Prostate gland (tissue), 2 donors: ENCODE measurements around the gene SHISA8. TPM values are rescaled to one million over a fixed set of nuclear protein-coding genes. Genes with fewer than 3 reads are reported as not detected.

Experiments
- DNase-seq: peaks from one replicate; pipeline ENCODE4 v3.0.0-alpha.2; 2019; ENCODE audit warnings: low spot score
- H3K27ac ChIP-seq, 2 donors: fragments of 200-600 bp; sonication (generic); 2 replicates each; pipeline ENCODE4 v1.5.1; 2017 to 2019
- H3K27me3 ChIP-seq: fragments of 200-600 bp; sonication (generic); replicated peaks from 2 replicates; pipeline ENCODE4 v1.5.1; 2019; ENCODE audit not compliant: insufficient read depth
- H3K36me3 ChIP-seq, 2 donors: fragments of 200-600 bp; sonication (generic); 1 replicate in 1 of 2; 2 replicates in 1 of 2; pipeline versions ENCODE4 v1.5.1 to v1.8.1; 2017 to 2019
- H3K4me1 ChIP-seq: fragments of 200-600 bp; sonication (generic); replicated peaks from 2 replicates; pipeline ENCODE4 v1.5.1; 2019
- H3K4me3 ChIP-seq, 2 donors: fragments of 200-600 bp; sonication (generic); 2 replicates each; pipeline ENCODE4 v1.5.1; 2017 to 2019
- H3K9me3 ChIP-seq: fragments of 200-600 bp; sonication (generic); 2 replicates; pipeline ENCODE4 v1.5.1; 2017
- CTCF ChIP-seq, 4 experiments: fragments of 200-600 bp in 2 of 4; fragments of 450-650 bp in 2 of 4; sonication (generic) in 2 of 4; IDR thresholded peaks; 1 replicate in 3 of 4; 2 replicates in 1 of 4; pipeline ENCODE4 v1.5.1; 2016 to 2019; ENCODE audit warnings: antibody characterized with exemption in 4 of 4, mild to moderate bottlenecking in 2 of 4, moderate library complexity in 2 of 4
- POLR2A ChIP-seq: fragments of 450-650 bp; IDR thresholded peaks from one replicate; pipeline ENCODE4 v1.6.1; 2016; ENCODE audit warnings: antibody characterized with exemption, mild to moderate bottlenecking
- POLR2AphosphoS5 ChIP-seq: sonication (generic); formaldehyde crosslinking; IDR thresholded peaks from one replicate; pipeline ENCODE4 v1.6.1; 2017; ENCODE audit warnings: antibody characterized with exemption
- WGBS: methylation state at CpG from one replicate; pipeline ENCODE4 v1.1.5; 2018; 5-methylcytosine and 5-hydroxymethylcytosine counted together
- intact Hi-C: fragments of 100-400 bp; cut with DNase I; formaldehyde crosslinking; loops from one replicate; pipeline ENCODE4 v1.14.2; 2022
- total RNA-seq, 2 donors: library from RNA; depleted of rRNA; stranded (reverse); fragments of >200 nt; gene quantifications; one replicate each; pipeline ENCODE4 v1.1.0, GENCODE V29; 2016

SHISA8 gene
- total RNA-seq, 2 donors from 2014 or later, result not detected

DNA sequence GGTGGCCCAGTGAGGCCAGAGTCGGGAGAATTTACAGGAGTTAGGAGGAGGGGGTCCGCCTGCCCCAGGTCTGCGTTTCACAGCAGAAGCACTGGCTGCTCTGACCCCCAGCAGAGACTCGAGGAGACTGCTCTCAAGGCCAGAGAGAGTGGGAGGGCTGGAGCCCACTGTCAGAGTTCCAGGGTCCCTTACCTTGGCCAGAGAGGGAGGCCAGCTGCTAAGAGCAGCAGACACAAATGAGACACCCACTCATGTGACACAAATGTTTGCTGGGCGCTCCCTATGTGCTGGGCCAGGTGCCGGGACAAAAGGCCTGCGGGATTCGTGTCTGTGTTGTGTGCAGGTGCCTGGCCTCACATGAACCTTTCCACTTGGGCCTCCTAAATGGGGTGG, 14.5 kb upstream of the SHISA8 start:
- no peaks in the 10 kb centered on the region for H3K27me3 ChIP-seq
- no peak overlapping the region for H3K4me3 ChIP-seq
- H3K27ac ChIP-seq, result no peak overlapping the region
- H3K9me3 ChIP-seq, result no peaks in the 10 kb centered on the region
- H3K36me3 ChIP-seq, result no peaks in the 10 kb centered on the region
- 73% methylated on average over 8 of the region's 8 CpGs for WGBS
- H3K4me1 ChIP-seq, result peaks cover 4% of the 10 kb centered on the region
- intact Hi-C loops, result no loop called here
- no peak for TF ChIP-seq POLR2A
- no peak for TF ChIP-seq POLR2AphosphoS5
- no peak for TF ChIP-seq CTCF (IDR thresholded peaks at IDR 0.05)
- DNase-seq, result no peak

DNA sequence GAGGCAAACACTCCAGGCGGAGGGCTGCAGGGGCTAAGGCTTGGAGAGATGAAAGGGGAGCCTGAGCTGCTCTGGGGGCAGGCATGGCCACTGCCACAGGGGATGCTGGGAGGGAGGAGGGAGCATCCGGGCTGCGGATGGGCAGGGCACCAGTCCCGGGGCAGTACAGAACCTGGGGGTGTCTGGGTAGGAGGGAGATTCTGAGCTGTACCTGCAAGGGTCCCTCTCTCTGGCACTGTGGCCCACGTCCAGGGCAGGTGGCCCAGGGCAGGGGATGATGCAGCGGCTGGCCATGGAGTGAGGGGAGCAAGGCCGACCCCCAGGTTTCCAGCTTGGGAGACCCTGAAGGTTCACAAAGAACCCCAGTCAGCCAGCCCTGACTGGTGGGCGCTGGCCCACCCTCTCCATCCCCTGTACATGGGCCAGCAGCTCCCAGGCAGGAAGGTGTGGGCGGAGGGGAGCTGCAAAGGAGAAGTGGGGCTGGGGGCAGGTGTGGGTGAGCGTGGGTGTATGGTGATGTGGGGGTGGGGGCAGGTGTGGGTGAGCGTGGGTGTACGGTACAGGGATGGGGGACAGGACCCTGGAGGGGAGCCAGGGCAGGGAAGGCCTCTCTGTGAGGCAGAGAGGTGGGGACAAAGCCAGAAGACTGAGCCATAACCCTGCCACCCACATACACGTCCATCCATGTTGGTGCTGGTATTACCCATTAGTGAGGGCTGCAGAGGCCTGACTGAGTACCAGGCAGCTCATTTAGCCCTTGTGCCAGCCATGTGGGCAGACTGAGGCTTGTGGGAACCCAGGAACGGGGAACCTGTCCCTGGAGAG, 13.9 kb upstream of the SHISA8 start:
- TF ChIP-seq CTCF (IDR thresholded peaks at IDR 0.05) (no peak), POLR2A (no peak), POLR2AphosphoS5 (no peak)
- H3K4me3 ChIP-seq, result no peak overlapping the region
- no peak for DNase-seq
- no peaks in the 10 kb centered on the region for H3K36me3 ChIP-seq
- 79% methylated on average over 14 of the region's 14 CpGs for WGBS
- H3K4me1 ChIP-seq, result peaks cover 4% of the 10 kb centered on the region
- H3K9me3 ChIP-seq, result no peaks in the 10 kb centered on the region
- intact Hi-C loops, result no loop called here
- no peak overlapping the region for H3K27ac ChIP-seq
- H3K27me3 ChIP-seq, result no peaks in the 10 kb centered on the region

GRCh38 chr22:41927813-41928212, 12.9 kb upstream of the SHISA8 start:
- DNase-seq, result no peak
- WGBS, result 90% methylated on average over 6 of the region's 6 CpGs
- H3K27ac ChIP-seq, result no peak overlapping the region
- TF ChIP-seq POLR2AphosphoS5 (no peak), CTCF (IDR thresholded peaks at IDR 0.05) (no peak), POLR2A (no peak)
- intact Hi-C loops, result no loop called here
- H3K4me1 ChIP-seq, result peaks cover 4% of the 10 kb centered on the region
- H3K36me3 ChIP-seq, result no peaks in the 10 kb centered on the region
- no peak overlapping the region for H3K4me3 ChIP-seq
- no peaks in the 10 kb centered on the region for H3K27me3 ChIP-seq
- no peaks in the 10 kb centered on the region for H3K9me3 ChIP-seq

- Histone ChIP-seq H3K27me3 (no peaks in the 10 kb centered on the region), H3K9me3 (no peaks in the 10 kb centered on the region), H3K4me1 (peaks cover 4% of the 10 kb centered on the region), H3K4me3 (peak overlapping the region; percentile 29 to 36), H3K36me3 (no peaks in the 10 kb centered on the region), H3K27ac (no peak overlapping the region)
- DNase-seq, result peak; percentile 43
- 9% methylated on average over 34 of the region's 48 CpGs for WGBS
- intact Hi-C loops, result no loop called here
- TF ChIP-seq POLR2A (no peak), POLR2AphosphoS5 (no peak), CTCF (IDR thresholded peaks at IDR 0.05) (peak in 3 of 4 experiments; percentile 37 to 80 (median 61))
Measured at GRCh38 chr22:41925783-41926460, 11.0 kb upstream of the SHISA8 start.
